ENCODE measurements around the gene NKX6-1. TPM values are rescaled to one million over a fixed set of nuclear protein-coding genes. Genes with fewer than 3 reads are reported as not detected.

Gene NKX6-1
- total and polyA plus RNA-seq, 3 donors from 2014 or later: 0.87 to 1.9 (median 1.3) TPM

DNA sequence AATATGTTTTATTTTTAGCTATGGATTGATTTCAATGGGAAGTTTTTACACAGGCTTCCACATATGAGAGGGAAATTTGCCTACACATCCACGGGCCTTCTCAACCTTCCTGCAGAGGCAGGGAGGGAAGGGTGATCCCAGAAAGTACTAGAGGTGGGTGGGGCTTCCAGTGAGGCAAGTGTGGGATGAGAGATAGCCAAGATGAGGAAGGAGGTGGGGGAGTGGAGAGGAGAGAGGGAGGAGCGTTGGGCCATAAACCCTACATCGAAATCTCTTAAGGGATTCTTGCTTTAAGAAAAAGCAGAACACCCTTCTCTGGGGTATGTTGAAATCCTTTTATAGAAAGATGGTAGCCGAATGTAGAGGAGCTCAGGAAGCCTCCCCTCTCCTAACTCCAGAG lies 19.0 kb downstream of the NKX6-1 start:
- H3K9me3 ChIP-seq: no peaks in the 10 kb centered on the region

GRCh38 chr4:84479663-84480062 lies 19.4 kb downstream of the NKX6-1 start:
- Histone ChIP-seq H3K9me3 (no peaks in the 10 kb centered on the region), H3K27me3 (no peaks in the 10 kb centered on the region), H3K27ac (no peak overlapping the region), H3K4me1 (no peaks in the 10 kb centered on the region), H3K4me3 (no peak overlapping the region), H3K36me3 (ENCODE audit: low read depth, missing control alignments) (no peaks in the 10 kb centered on the region)
- no peak for DNase-seq
- TF ChIP-seq POLR2A (IDR thresholded peaks at IDR 0.05): no peak
- TF ChIP-seq, protein P1, sequence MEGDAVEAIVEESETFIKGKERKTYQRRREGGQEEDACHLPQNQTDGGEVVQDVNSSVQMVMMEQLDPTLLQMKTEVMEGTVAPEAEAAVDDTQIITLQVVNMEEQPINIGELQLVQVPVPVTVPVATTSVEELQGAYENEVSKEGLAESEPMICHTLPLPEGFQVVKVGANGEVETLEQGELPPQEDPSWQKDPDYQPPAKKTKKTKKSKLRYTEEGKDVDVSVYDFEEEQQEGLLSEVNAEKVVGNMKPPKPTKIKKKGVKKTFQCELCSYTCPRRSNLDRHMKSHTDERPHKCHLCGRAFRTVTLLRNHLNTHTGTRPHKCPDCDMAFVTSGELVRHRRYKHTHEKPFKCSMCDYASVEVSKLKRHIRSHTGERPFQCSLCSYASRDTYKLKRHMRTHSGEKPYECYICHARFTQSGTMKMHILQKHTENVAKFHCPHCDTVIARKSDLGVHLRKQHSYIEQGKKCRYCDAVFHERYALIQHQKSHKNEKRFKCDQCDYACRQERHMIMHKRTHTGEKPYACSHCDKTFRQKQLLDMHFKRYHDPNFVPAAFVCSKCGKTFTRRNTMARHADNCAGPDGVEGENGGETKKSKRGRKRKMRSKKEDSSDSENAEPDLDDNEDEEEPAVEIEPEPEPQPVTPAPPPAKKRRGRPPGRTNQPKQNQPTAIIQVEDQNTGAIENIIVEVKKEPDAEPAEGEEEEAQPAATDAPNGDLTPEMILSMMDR (IDR thresholded peaks at IDR 0.05): no peak
- intact Hi-C loops (cut with DNase I; ENCODE audit: low total_unique reads): no loop called here
- 23 to 31% methylated on average over 6 of the region's 6 CpGs for WGBS, 2 donors

More for the DNA sequence above, 19.0 kb downstream of the NKX6-1 start:
- intact Hi-C loops (cut with DNase I; ENCODE audit: low total_unique reads): no loop called here
- 12 to 17% methylated on average over 4 of the region's 4 CpGs for WGBS, 2 donors
- no peaks in the 10 kb centered on the region for H3K4me1 ChIP-seq
- DNase-seq: no peak
- H3K27me3 ChIP-seq: no peaks in the 10 kb centered on the region
- no peak overlapping the region for H3K4me3 ChIP-seq
- TF ChIP-seq POLR2A (IDR thresholded peaks at IDR 0.05): no peak
- TF ChIP-seq, protein P1 (IDR thresholded peaks at IDR 0.05): no peak
- H3K27ac ChIP-seq: no peak overlapping the region
- no peaks in the 10 kb centered on the region for H3K36me3 ChIP-seq (ENCODE audit: low read depth, missing control alignments)

DNA sequence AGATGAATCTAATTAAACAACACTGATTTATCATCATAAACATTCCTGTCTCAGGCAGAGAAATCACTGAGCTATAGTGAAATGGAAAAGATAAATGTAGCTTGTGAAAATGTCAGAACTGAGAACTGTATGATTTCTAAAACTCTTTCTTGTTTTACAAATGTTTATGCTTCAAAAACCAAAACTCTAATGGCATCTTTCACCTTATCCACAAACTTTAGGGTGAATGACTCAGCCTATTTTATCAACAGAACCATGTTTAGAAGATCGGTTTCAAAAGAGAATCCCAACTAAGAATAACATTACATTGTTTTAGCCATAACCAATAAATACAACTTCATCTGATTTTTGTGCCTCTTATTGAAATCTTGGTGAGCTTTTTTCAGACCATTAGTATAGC lies 21.4 kb downstream of the NKX6-1 start:
- Histone ChIP-seq H3K9me3 (no peaks in the 10 kb centered on the region), H3K36me3 (ENCODE audit: low read depth, missing control alignments) (no peaks in the 10 kb centered on the region), H3K27me3 (no peaks in the 10 kb centered on the region), H3K27ac (no peak overlapping the region), H3K4me1 (no peaks in the 10 kb centered on the region), H3K4me3 (no peak overlapping the region)
- intact Hi-C loops (cut with DNase I; ENCODE audit: low total_unique reads): no loop called here
- DNase-seq: no peak
- TF ChIP-seq, protein P1 (IDR thresholded peaks at IDR 0.05): no peak
- TF ChIP-seq POLR2A (IDR thresholded peaks at IDR 0.05): no peak
- WGBS, 2 donors: 60 to 75% methylated on average over 1 of the region's 1 CpG

GRCh38 chr4:84474107-84474506 lies 25.0 kb downstream of the NKX6-1 start:
- no peak overlapping the region for H3K4me3 ChIP-seq
- no peak overlapping the region for H3K27ac ChIP-seq
- H3K9me3 ChIP-seq: no peaks in the 10 kb centered on the region
- no peaks in the 10 kb centered on the region for H3K27me3 ChIP-seq
- intact Hi-C loops (cut with DNase I; ENCODE audit: low total_unique reads): no loop called here
- DNase-seq: no peak
- no peak for TF ChIP-seq POLR2A (IDR thresholded peaks at IDR 0.05)
- no peaks in the 10 kb centered on the region for H3K36me3 ChIP-seq (ENCODE audit: low read depth, missing control alignments)
- no peaks in the 10 kb centered on the region for H3K4me1 ChIP-seq

DNA sequence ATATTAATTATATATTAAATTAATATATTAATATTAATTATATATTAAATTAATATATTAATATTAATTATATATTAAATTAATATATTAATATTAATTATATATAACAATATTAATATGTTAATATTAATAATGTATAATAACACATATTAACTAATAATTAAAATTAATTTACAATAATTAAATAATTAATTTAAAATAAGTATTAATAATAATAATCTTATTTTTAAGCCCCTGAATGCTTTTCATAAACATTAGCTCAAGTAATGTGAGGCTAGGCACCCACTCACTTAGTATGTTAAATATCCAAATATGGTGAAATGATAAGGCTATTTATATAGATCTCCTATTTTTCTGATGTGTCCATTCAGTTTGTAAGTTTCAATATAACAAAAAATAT lies 26.9 kb downstream of the NKX6-1 start:
- intact Hi-C loops (cut with DNase I; ENCODE audit: low total_unique reads): no loop called here
- Histone ChIP-seq H3K4me3 (no peak overlapping the region), H3K27me3 (no peaks in the 10 kb centered on the region), H3K36me3 (ENCODE audit: low read depth, missing control alignments) (no peaks in the 10 kb centered on the region), H3K9me3 (no peaks in the 10 kb centered on the region), H3K27ac (no peak overlapping the region), H3K4me1 (no peaks in the 10 kb centered on the region)
- no peak for TF ChIP-seq POLR2A (IDR thresholded peaks at IDR 0.05)
- TF ChIP-seq, protein P1 (IDR thresholded peaks at IDR 0.05): no peak
- no peak for DNase-seq
